ENCODE measurements around the gene NOTCH4.
A peak's percentile ranks its signal among the peaks of the same experiment; 100 is the strongest.
"Not testable (repeated sequence)": the region's sequence is repeated elsewhere in the genome, so short reads cannot be mapped to it uniquely, and the experiment has no call there.

NOTCH4 gene

GRCh38 chr6:32218167-32218566 is 5.7 kb downstream of the NOTCH4 start:
- FAIRE-seq, result no peak

GRCh38 chr6:32216998-32217397 is 6.9 kb downstream of the NOTCH4 start:
- DNase-seq (ENCODE audit: low spot score), result no peak

More at GRCh38 chr6:32218167-32218566, 5.7 kb downstream of the NOTCH4 start:
- DNase-seq (ENCODE audit: low spot score), result no peak

GRCh38 chr6:32216285-32216684 is 7.6 kb downstream of the NOTCH4 start:
- DNase-seq (ENCODE audit: low spot score), result no peak
- no peak for FAIRE-seq

More at GRCh38 chr6:32216998-32217397, 6.9 kb downstream of the NOTCH4 start:
- FAIRE-seq, result no peak

GRCh38 chr6:32215617-32216016 is 8.2 kb downstream of the NOTCH4 start:
- DNase-seq (ENCODE audit: low spot score) (no peak), FAIRE-seq (no peak)

GRCh38 chr6:32214126-32214525 is 9.7 kb downstream of the NOTCH4 start:
- FAIRE-seq (no peak), DNase-seq (ENCODE audit: low spot score) (no peak)

GRCh38 chr6:32213649-32214048 is 10.2 kb downstream of the NOTCH4 start:
- no peak for DNase-seq (ENCODE audit: low spot score)
- FAIRE-seq, result no peak

- FAIRE-seq, result peak; percentile 65
- DNase-seq (ENCODE audit: low spot score), result no peak
These were observed 11.6 kb downstream of the NOTCH4 start for GRCh38 chr6:32212076-32212760.

- DNase-seq (ENCODE audit: low spot score); FAIRE-seq: not testable (repeated sequence)
These were observed 12.4 kb downstream of the NOTCH4 start for GRCh38 chr6:32211432-32211831.

- FAIRE-seq, result no peak
These were observed 13.7 kb downstream of the NOTCH4 start for GRCh38 chr6:32210191-32210601.

GRCh38 chr6:32208996-32209395 is 14.9 kb downstream of the NOTCH4 start:
- DNase-seq (ENCODE audit: low spot score) (no peak), FAIRE-seq (no peak)

More at GRCh38 chr6:32210191-32210601, 13.7 kb downstream of the NOTCH4 start:
- no peak for DNase-seq (ENCODE audit: low spot score)

GRCh38 chr6:32204268-32204715 is 19.6 kb downstream of the NOTCH4 start:
- no peak for FAIRE-seq
- no peak for DNase-seq (ENCODE audit: low spot score)

- no peak for FAIRE-seq
- DNase-seq (ENCODE audit: low spot score), result no peak
These were observed 20.2 kb downstream of the NOTCH4 start for GRCh38 chr6:32203426-32204267.

GRCh38 chr6:32202186-32202585 is 21.7 kb downstream of the NOTCH4 start:
- FAIRE-seq (no peak), DNase-seq (ENCODE audit: low spot score) (no peak)

- FAIRE-seq (no peak), DNase-seq (ENCODE audit: low spot score) (no peak)
These were observed 23.0 kb downstream of the NOTCH4 start for GRCh38 chr6:32200711-32201475.

GRCh38 chr6:32198866-32199265 is 25.0 kb downstream of the NOTCH4 start:
- no peak for FAIRE-seq
- no peak for DNase-seq (ENCODE audit: low spot score)

- no peak for FAIRE-seq
- no peak for DNase-seq (ENCODE audit: low spot score)
These were observed 25.5 kb downstream of the NOTCH4 start for GRCh38 chr6:32198345-32198696.

- DNase-seq (ENCODE audit: low spot score), result no peak
- peak; percentile 68 for FAIRE-seq
These were observed 26.9 kb downstream of the NOTCH4 start for GRCh38 chr6:32196682-32197616.

- no peak for FAIRE-seq
- DNase-seq (ENCODE audit: low spot score), result peak; percentile 91
These were observed 27.8 kb downstream of the NOTCH4 start for GRCh38 chr6:32195902-32196681.

- no peak for FAIRE-seq
- DNase-seq (ENCODE audit: low spot score), result peak; percentile 98
These were observed 28.3 kb downstream of the NOTCH4 start for GRCh38 chr6:32195652-32195901.

Measured in urothelium cell line (cell line).